IPS-NIHi7 (cell line): ENCODE results near the gene MRPL45.

Experiments
- DNase-seq: peaks from one replicate; pipeline ENCODE4 v3.0.0; 2012; ENCODE audit warnings: mixed read lengths; ENCODE audit errors: extremely low spot score

MRPL45 gene

GRCh38 chr17:38325221-38325851 lies 28.4 kb downstream of the MRPL45 start:
- DNase-seq = peak; percentile 38

GRCh38 chr17:38326996-38327792 lies 30.2 kb downstream of the MRPL45 start:
- no peak for DNase-seq

- no peak for DNase-seq
These were observed 31.0 kb downstream of the MRPL45 start for GRCh38 chr17:38327936-38328335.

DNA sequence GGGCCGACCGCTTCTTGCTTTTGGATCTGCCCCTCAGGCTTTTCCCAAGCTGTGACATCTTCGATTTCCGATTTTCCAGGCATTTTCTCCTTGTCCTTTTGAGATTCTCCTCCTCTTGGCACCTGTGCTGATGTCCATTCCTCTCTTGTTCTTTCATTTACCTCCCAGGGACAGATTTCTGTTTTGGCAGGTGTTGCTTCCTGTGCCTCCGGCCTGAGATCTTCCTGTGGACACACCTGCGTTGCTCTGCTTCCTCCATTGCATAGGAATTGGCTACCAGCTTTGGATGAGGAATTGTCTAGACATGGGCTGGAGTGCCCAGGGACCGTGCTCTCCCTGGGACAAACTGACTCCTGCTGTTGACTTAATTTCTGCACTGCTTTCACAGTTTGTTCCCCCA lies 31.7 kb downstream of the MRPL45 start:
- no peak for DNase-seq

- DNase-seq = no peak
These were observed 32.3 kb downstream of the MRPL45 start for GRCh38 chr17:38329284-38329683.

DNA sequence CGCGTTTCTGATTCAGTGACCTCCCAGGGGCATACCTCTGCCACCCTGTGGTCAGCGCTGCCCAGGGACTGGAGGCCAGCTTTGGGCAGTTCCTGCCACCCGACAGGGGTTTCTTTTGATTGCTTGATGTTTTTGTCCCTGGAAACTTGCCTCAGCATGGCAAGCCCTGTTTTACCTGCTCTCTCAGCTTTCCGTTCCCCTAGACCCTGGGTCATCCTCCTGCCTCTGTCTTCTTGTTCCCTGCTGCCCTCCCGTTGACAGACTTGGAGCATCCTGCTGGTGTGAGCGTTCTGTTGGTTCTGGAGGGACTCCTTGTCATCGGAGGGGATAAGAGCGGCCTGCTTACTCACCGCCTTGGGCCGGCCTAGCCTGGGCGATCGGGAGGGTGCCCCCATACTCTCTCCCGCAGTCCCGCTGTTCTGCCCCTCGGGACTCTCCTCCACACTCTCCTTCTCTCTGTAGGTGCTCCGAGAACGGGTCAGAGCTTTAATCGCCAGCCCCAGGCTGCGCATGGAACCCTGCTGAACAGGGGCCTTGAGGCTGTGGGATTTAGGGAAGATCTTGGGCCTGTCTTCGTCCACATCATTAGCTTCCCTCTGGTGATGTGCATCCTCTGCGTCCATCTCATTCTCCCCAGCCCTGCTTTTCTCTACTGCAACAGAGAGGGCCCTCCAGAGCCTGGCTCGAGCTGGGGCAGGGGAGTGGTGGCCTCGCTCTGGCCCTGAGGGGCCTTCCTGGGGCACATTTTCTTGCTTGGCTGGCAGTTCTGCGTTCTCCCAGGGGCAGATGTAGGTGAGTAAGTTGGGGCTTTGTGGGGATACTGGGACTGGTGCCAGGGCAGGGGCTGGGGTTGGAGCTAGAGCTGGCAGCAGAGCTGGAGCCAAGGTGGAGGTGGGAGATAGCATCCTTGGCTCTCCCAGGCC lies 33.1 kb downstream of the MRPL45 start:
- DNase-seq = no peak

DNA sequence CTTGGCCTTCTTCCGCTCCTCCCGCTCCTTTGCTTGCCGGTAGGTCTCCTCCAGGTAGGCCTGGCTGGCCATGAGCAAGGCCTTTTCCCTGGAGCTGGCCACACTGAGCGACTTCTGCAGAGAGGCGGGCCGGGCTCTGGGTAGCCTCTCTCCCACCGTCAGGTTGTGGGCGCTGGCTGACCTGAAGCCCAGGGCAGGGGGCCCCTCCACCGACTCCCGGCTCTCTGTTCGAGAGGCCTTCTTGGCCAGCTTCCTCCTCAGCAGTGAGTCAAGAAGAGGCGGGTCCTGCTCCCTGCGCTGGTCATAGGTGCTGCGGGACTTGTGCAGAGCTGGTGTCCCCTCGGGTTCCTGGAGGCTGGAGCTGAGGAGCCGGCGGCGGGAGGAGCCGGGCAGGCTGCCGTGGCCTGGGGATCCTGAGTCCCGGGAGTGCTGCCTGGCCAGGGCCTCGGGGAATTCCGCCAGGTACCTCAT lies 34.0 kb downstream of the MRPL45 start:
- DNase-seq = no peak

DNA sequence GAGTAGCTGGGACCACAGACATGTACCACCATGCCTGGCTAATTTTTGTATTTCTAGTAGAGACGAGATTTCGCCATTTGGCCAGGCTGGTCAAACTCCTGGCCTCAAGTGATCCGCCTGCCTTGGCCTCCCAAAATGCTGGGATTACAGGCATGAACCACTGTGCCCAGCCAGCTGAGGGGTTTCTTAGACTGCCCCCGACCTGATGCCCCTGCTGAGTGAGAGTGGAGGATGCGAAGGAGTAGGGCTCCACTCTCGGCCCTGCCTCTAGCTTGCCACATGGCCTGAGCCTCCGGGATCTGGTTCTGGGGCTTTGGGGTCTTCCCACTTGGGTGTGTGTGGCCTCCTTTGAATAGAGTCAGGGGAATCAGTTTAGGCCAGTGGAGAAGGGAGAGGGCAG lies 35.8 kb downstream of the MRPL45 start:
- no peak for DNase-seq

- peak; percentile 93 for DNase-seq
These were observed 36.8 kb downstream of the MRPL45 start for GRCh38 chr17:38333635-38334295.

DNA sequence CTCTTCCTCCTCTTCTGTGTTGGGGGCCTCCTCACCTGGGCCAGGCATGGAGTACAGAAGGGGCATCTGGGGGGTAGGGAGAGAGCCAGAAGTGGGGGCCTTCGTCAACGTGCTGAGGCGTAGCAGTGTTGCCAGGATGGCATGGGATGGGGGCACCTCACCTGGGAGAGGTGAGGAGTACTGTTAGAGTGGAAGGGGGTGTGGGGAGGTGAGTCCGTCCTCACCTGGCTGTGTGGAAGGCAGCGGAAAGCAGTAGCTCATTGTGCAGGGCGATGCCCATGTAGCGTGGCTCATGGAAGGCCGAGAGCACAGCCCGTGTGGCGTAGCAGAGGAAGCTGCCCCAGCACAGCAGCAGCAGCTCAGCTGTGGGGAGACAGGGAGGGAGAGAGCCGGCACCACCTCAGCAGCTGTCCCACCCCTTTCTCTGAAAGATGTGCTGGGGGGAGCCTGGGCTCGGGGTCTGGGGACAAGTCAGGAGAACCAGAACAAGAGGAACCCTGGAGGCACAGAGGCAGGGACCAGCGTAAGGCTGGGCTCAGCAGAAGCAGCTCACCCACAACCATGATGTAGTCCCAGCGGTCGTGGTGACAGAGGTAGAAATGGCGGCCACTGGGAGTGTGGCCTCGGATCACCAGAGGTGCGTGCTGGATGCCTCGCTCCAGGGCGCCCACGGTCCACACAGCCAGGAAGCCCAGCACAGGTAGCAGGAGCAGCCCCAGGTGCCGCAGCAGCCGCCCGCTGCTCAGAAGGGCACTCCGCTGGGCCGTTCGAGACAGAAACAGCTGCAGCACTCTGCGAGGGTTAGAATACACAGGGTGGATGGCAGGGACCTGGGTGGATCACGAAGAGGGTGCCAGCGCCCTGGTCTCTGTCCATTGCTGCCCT lies 37.8 kb downstream of the MRPL45 start:
- no peak for DNase-seq

DNA sequence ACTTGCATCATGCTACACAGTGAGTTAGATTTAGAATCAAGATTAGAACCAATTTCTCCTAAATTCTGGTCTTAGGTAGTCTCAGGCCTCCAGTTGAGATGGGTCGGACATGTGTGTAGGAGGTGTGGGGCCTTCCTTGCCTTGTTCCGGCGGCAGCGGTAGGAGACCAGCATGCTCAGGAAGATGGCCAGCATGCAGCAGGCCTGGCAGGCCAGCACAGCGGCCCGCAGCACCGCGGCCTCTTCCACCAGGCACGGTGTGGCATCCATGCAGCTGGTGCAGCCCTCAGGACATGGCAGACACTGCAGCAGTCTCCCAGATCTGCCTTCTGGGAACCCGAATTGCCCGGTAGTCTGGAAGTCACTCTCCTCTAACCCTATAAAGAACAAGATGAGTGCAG lies 39.9 kb downstream of the MRPL45 start:
- no peak for DNase-seq

GRCh38 chr17:38338053-38338452 lies 41.1 kb downstream of the MRPL45 start:
- DNase-seq = no peak

GRCh38 chr17:38338535-38338934 lies 41.6 kb downstream of the MRPL45 start:
- no peak for DNase-seq

DNA sequence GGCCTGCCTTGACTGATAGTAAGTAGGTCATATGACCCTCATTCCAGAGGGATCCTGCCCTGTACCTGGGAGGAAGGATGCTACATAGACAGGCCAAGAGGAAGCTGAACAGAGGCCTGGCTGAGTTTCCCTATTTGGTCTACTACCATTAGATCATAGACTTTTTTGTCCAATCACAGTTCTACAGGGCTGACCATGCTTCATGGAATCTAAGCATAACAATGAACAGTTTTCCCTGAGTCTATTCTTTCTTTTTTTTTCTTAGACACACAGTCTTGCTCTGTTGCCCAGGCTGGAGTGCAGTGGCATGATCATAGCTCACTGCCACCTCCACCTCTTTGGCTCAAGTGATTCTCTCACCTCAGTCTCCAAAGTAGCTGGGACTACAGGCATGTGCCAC lies 42.9 kb downstream of the MRPL45 start:
- DNase-seq = no peak

DNA sequence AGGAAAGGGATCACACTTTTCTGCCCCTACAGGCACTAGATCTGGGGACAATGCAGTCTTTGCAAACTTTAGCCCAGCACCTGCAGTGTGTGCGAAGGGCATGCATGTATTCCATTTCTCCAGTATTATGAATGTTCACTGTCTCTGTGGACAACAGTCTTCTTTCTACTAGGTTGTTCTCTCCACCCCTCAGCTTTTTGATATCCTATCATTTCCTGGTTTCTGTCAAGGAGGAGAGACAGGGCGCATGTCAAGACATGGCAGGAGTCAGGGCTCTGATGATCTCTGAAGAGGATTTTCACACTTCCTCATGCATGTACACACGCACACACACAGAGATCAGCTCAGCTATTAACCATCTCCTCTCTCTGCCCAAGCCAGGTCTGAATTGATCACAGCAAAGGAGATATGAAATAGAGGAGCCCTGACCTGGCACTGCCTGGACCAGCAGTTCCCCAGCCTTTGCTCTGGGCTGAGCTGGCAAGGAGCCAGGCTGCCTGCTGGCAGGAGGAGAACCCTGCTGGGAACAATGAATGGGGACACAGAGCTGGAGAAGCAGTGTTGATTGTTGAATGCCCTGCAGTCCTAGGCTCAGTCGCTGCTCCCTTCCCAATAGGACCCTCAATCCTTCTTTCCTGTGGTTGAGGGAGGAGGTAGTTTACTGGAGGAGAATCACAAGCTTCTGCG lies 44.2 kb downstream of the MRPL45 start:
- DNase-seq = peak; percentile 50

- DNase-seq = no peak
These were observed 46.1 kb downstream of the MRPL45 start for GRCh38 chr17:38342886-38343607.

- no peak for DNase-seq
These were observed 46.8 kb downstream of the MRPL45 start, which contains the start of gene GPR179 for GRCh38 chr17:38343608-38344419. Gene GPR179 (minus strand): TSS chr17:38343956. CDS start chr17:38343789, 167 bp downstream.

- no peak for DNase-seq
These were observed 47.4 kb downstream of the MRPL45 start for GRCh38 chr17:38344420-38344745.

DNA sequence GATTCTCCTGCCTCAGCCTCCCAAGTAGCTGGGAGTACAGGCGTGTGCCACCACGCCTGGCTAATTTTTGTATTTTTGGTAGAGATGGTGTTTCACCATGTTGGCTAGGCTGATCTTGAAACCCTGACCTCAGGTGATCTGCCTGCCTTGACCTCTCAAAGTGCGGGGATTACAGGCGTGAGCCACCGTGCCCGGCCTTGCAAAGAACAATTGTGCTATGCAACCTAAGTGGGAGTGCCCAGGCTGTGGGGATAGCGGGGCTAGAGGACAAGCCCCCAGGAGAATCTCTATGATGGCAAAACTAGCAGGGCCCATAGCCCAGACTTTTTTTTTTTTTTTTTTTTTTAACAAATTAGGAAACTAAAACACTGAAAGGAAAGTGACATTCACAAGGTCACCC lies 48.8 kb downstream of the MRPL45 start:
- no peak for DNase-seq
